Gastrocnemius medialis (tissue), 4 donors: ENCODE measurements around the gene UBXN2A. TPM values are rescaled to one million over a fixed set of nuclear protein-coding genes. Genes with fewer than 3 reads are reported as not detected.
A peak's percentile ranks its signal among the peaks of the same experiment; 100 is the strongest.

Experiments
- ATAC-seq, 2 donors: fragments of 150-250 bp; one replicate each; pipeline ENCODE4 v1.9.1; 2016
- DNase-seq, 2 donors: peaks; one replicate each; pipeline ENCODE4 v3.0.0-alpha.2; 2019
- H3K27ac ChIP-seq, 4 donors: fragments of 200-600 bp; sonication (generic); 1 replicate in 1 of 4; 2 replicates in 3 of 4; pipeline ENCODE4 v1.5.1; 2016 to 2018; ENCODE audit warnings: mild to moderate bottlenecking in 2 of 4, moderate library complexity in 1 of 4
- H3K27me3 ChIP-seq, 3 donors: fragments of 200-600 bp; sonication (generic) in 2 of 3; 1 replicate in 1 of 3; 2 replicates in 2 of 3; pipeline versions ENCODE4 v1.5.1 to v1.6.0; 2016 to 2019; ENCODE audit warnings: mild to moderate bottlenecking in 1 of 3, moderate library complexity in 1 of 3
- H3K36me3 ChIP-seq, 2 donors: fragments of 200-600 bp; sonication (generic) in 1 of 2; one replicate each; pipeline ENCODE4 v1.5.1; 2017 to 2018
- H3K4me1 ChIP-seq, 2 donors: fragments of 200-600 bp; sonication (generic) in 1 of 2; one replicate each; pipeline ENCODE4 v1.5.1; 2016 to 2017; ENCODE audit warnings: mild to moderate bottlenecking in 2 of 2
- H3K4me3 ChIP-seq, 4 donors: fragments of 200-600 bp; sonication (generic) in 3 of 4; 1 replicate in 1 of 4; 2 replicates in 3 of 4; pipeline ENCODE4 v1.5.1; 2016 to 2019; ENCODE audit warnings: mild to moderate bottlenecking in 2 of 4
- H3K9me3 ChIP-seq, 3 donors: fragments of 200-600 bp; sonication (generic) in 2 of 3; 1 replicate in 1 of 3; 2 replicates in 2 of 3; pipeline ENCODE4 v1.5.1; 2016 to 2019
- CTCF ChIP-seq, 5 experiments: fragments of 450-650 bp in 3 of 5; fragments of 200-600 bp in 2 of 5; sonication (generic) in 2 of 5; IDR thresholded peaks in 4 of 5; conservative IDR thresholded peaks in 1 of 5; 1 replicate in 4 of 5; 2 replicates in 1 of 5; pipeline ENCODE4 v1.5.1; 2016 to 2019; ENCODE audit warnings: antibody characterized with exemption in 5 of 5, mild to moderate bottlenecking in 3 of 5, moderate library complexity in 3 of 5
- POLR2A ChIP-seq, 2 donors: fragments of 450-650 bp; IDR thresholded peaks; one replicate each; pipeline ENCODE4 v1.6.1; 2017; ENCODE audit warnings: antibody characterized with exemption in 2 of 2, mild to moderate bottlenecking in 2 of 2, moderate library complexity in 2 of 2
- in situ Hi-C, 4 donors: fragments of 200-750 bp; cut with MboI; loops; one replicate each; pipeline versions ENCODE4 v1.15.0 to v1.8.0; 2017; ENCODE audit warnings: low sequenced_read_pairs in 4 of 4
- intact Hi-C: fragments of 100-400 bp; cut with DNase I; formaldehyde crosslinking; loops from one replicate; pipeline ENCODE4 v1.15.1; 2023; ENCODE audit warnings: low total_unique reads
- total RNA-seq, 4 donors: library from RNA; depleted of rRNA; stranded (reverse); fragments of >200 nt; gene quantifications; one replicate each; pipeline versions ENCODE4 v1.1.0 to v1.2.3, GENCODE V29; 2016

UBXN2A gene
- total RNA-seq, 4 donors from 2014 or later, result 13.7 to 20.8 (median 17.0) TPM

- Histone ChIP-seq H3K4me3 (no peak overlapping the region), H3K4me1 (peaks cover 23 to 24% of the 10 kb centered on the region in 2 donors), H3K36me3 (no peaks in the 10 kb centered on the region), H3K27me3 (no peaks in the 10 kb centered on the region), H3K9me3 (no peaks in the 10 kb centered on the region), H3K27ac (no peak overlapping the region)
- ATAC-seq (no peak), DNase-seq (no peak)
- no peak for TF ChIP-seq CTCF (IDR thresholded peaks at IDR 0.05 in 4 of 5, conservative IDR thresholded peaks at IDR 0.05 in 1 of 5)
- TF ChIP-seq POLR2A (IDR thresholded peaks at IDR 0.05), result no peak
- intact Hi-C loops (no loop called here), in situ Hi-C loops (no loop called here)
These were observed 24.9 kb upstream of the UBXN2A start for GRCh38 chr2:23915327-23915726.

- ATAC-seq, result no peak
- Histone ChIP-seq H3K4me3 (no peak overlapping the region), H3K36me3 (no peaks in the 10 kb centered on the region), H3K9me3 (no peaks in the 10 kb centered on the region), H3K27me3 (no peaks in the 10 kb centered on the region), H3K27ac (no peak overlapping the region), H3K4me1 (peaks cover 23 to 30% of the 10 kb centered on the region in 2 donors)
- in situ Hi-C loops, result no loop called here
- no peak for DNase-seq
- intact Hi-C loops, result no loop called here
- TF ChIP-seq POLR2A (IDR thresholded peaks at IDR 0.05) (no peak), CTCF (IDR thresholded peaks at IDR 0.05 in 4 of 5, conservative IDR thresholded peaks at IDR 0.05 in 1 of 5) (no peak)
These were observed 23.4 kb upstream of the UBXN2A start for GRCh38 chr2:23916727-23917405.

- H3K9me3 ChIP-seq, result no peaks in the 10 kb centered on the region
- intact Hi-C loops (no loop called here), in situ Hi-C loops (no loop called here)
- H3K27ac ChIP-seq, result no peak overlapping the region
- no peaks in the 10 kb centered on the region for H3K27me3 ChIP-seq
- peaks cover 18 to 30% of the 10 kb centered on the region in 2 donors for H3K4me1 ChIP-seq
- TF ChIP-seq CTCF (IDR thresholded peaks at IDR 0.05 in 4 of 5, conservative IDR thresholded peaks at IDR 0.05 in 1 of 5) (no peak), POLR2A (IDR thresholded peaks at IDR 0.05) (no peak)
- ATAC-seq (no peak), DNase-seq (no peak)
- no peak overlapping the region for H3K4me3 ChIP-seq
- no peaks in the 10 kb centered on the region for H3K36me3 ChIP-seq
These were observed 21.3 kb upstream of the UBXN2A start for GRCh38 chr2:23918837-23919489.

GRCh38 chr2:23924589-23925359, 15.5 kb upstream of the UBXN2A start:
- DNase-seq (no peak), ATAC-seq (no peak)
- Histone ChIP-seq H3K27me3 (no peaks in the 10 kb centered on the region), H3K27ac (peak overlapping the region; percentile 92 to 94 (median 94)), H3K4me1 (peaks cover 33 to 35% of the 10 kb centered on the region in 2 donors), H3K9me3 (no peaks in the 10 kb centered on the region), H3K4me3 (peak overlapping the region; percentile 81 to 93 (median 88)), H3K36me3 (no peaks in the 10 kb centered on the region)
- TF ChIP-seq CTCF (IDR thresholded peaks at IDR 0.05 in 4 of 5, conservative IDR thresholded peaks at IDR 0.05 in 1 of 5) (no peak), POLR2A (IDR thresholded peaks at IDR 0.05) (no peak)
- intact Hi-C loops, result loop anchor here (10.0 kb wide), 1 partner anchor 430 kb away; no protein-coding TSS in a partner anchor
- in situ Hi-C loops, result loop anchor here in 2 of 4 donors (5.0 to 25.0 kb wide), 3 partner anchors 113 to 160 kb away; partner anchors contain the start of genes FKBP1B (in 1 of the 2), SF3B6 (in 1 of the 2), TP53I3 (in 1 of the 2) and WDCP (in 1 of the 2)
